Activated CD8-positive, alpha-beta memory T cell treated with anti-CD3 and anti-CD28 coated beads, Interleukin-2, amount 50 U/mL, for 1 hour (primary cell): ENCODE measurements around the gene AFDN.

Source experiments
- DNase-seq: peaks from one replicate; pipeline ENCODE4 v3.0.0-alpha.2; 2020; ENCODE audit errors: extremely low read depth

Gene AFDN

DNA sequence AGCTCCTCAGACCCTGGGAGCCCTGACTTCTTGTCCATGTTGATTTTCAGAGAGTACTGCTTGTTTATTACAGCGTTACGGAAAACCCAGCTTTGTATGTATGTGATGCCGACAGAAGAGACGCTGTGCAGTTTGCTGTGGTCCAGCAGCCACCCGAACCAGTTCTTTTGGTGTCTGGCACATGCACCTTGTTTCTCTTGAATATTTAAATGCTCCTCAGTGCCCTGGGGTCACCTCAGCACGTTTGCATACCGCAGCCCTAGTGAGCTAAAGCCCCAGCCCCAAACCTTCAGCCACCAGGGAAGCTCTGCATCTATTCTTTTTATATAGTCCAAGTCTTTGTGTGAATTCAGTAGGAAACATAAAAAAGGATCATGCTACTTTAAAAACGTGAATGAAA, 39.9 kb downstream of the AFDN start:
- no peak for DNase-seq

- DNase-seq, result no peak
Measured at GRCh38 chr6:167870321-167870720, 43.6 kb downstream of the AFDN start.

DNA sequence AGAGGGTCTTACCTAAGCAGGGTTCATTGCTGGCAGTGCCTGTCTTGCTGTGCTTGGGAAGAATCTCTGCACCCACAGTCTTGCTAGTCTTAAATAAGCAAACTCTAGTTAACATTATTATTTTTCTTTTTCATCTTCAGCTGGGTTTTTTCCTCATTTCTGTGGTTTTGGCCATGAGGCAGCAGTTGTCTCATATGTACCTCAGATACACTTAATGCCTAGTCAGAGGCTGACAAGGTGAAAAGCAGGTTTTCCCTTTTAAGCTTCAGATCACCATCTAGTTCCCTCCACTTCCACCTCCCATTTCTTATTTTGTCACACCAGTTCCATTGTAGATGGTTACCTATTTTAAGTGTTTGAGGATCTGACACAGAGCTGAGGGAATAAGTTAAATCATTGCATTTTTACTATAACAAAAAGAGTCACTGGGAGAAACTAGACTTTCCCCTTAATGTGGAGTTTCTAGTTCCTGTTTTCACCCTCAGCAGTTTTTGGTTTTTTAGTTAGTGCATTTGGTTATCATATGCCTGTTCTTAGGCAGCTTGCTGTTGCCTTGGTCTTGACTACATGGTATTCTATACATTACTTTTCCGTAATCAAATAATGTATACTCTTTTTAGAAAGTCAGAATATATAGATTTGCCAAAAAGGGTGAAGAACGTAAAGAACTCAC, 46.0 kb downstream of the AFDN start:
- no peak for DNase-seq

- DNase-seq, result no peak
Measured at GRCh38 chr6:167877994-167878779, 51.5 kb downstream of the AFDN start.

DNA sequence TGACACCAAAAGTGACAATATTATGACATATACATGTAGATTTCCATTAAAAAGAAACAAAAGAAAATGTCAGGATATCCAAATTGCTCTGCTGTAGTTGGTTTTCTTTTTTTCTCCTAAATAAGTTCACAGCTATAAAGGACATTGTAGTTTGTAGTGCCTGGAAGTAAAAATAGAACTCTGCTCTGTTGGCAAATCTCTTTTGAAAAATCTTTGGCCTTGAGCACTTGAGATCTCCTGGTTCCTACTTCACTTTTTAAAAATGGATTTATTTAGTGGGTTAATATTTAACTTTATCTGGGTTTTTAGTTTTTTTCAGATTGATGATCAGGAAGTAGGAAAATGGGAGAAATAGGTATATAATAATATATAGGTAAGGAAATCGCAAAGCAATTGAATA, 52.9 kb downstream of the AFDN start:
- DNase-seq, result no peak

GRCh38 chr6:167881327-167881726, 54.6 kb downstream of the AFDN start:
- DNase-seq, result no peak

- no peak for DNase-seq
Measured at GRCh38 chr6:167882244-167882643, 55.5 kb downstream of the AFDN start.

GRCh38 chr6:167888098-167888497, 61.4 kb downstream of the AFDN start:
- DNase-seq, result no peak

- DNase-seq, result no peak
Measured at GRCh38 chr6:167892835-167893815, 66.4 kb downstream of the AFDN start.

DNA sequence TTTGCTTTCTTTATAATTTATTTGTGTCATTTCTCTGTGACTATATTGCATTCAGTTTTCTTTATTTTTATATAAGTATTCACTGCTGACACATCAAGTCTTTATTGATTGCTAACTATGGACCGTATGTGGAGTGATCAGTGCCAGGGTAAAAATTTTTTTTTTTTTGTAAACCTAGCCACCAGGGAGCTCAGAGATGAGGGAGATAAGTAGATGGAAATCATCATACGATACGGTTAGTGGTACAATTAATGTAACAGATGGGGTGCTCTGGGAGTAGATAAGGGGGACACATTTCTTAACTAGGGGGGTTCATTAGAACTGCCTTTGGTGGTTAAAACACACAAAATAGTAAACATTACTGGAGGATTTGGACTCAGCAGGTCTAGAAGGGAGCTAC, 68.3 kb downstream of the AFDN start:
- no peak for DNase-seq

GRCh38 chr6:167896648-167897047, 69.9 kb downstream of the AFDN start:
- no peak for DNase-seq

DNA sequence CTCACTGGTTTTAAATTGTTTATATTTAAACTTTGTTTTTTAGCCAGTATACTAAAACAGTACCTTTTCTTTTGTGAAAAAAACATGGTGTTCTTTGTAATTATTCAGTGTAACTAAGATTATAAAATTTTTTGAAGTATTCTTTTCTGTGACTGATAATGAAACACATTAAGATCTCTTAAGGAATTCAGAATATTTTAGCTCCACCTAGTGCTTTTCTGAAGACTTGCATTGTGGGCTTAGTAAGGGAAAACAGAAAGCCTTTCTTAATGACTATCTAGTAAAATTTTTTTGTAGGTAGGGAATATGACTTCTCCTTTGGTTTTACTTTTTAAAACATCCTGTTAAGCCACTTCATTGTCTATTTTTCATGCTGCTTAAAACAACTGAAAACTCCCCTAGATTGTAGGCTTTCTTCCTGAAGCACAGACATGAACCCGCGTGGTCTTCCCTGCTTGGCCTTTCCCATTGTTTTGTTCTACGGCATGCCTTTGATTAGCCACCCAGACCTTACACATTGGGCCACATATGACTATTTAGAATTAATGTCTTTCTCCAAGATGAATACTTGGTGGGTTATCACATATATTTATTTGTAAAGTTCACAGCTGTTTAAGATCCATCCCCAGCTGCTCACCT, 72.1 kb downstream of the AFDN start:
- DNase-seq, result no peak

DNA sequence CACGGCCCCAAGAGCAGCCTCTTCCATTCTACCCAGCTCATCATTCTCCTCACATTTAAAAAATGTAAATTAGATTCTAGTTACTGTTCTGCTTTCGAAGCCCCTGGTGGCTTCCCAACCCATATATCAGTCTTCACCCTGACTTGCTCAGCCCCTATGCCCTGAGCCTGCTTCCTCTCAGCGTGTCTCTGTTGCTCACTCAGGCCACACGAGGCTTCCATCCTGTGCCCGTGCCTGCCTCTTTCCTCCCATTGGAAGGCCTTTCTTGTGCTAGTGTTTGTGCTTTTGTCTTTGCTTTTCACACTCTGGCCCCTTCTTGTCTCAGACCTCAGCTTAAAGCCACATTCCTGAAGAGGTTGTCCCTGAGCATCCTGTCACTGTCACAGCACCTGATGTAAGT, 78.1 kb downstream of the AFDN start:
- DNase-seq, result no peak

- DNase-seq, result no peak
Measured at GRCh38 chr6:167906899-167907298, 80.2 kb downstream of the AFDN start.

DNA sequence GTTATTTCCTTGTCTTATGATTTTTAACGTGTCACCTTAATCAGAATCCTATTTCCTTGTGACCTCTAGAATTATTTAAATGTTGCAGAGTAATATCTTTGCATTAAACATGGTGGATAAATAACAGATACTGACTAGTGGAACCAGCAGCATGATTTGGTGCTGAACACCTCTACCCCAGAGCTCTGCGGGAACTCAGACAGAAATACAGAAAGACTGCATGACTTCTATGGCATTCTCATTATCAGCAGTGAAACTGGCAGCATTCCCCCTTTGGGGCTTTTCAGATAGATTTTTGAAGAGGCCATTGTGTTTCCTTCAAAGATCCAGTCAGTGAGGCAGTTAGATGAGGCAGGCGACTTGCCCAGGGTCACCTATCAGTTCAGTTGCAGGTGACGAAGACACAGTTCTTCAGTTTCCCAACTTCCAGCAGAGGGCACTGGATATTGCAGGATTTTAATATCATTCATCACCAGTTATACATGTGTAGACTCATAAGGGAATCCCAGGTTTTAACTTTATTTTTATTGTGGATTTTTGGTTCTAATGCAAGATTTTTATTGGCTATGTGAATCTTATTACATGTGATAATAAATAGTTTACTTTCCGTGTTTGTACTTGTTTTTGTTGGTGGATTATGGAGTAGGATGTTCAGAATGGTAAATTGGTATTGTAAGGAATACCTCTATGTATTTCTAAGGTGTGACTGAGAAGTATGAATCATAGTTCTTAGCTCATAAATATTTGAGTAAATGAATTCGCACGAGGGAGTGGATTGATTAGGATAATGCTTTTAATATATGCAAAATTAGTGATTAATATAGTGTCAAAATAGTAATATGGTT, 81.3 kb downstream of the AFDN start:
- DNase-seq, result no peak

DNA sequence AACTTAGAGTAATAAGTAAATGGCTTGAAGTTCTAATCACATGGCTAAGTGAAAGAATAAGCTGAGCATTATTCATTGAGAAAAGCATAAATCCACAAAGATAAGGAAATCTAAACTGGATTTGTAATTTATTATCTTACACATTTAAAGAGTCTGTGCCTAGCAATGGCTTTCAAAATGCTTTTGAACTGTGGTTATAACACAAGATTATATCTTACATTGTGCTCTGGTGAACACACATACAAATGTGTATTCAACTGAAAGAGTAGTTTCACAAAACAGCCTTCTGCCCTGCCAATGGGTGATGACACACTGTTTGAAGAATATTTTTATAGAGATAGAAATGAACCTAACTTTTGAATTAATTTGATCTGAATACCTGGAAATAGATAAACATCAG, 83.3 kb downstream of the AFDN start:
- no peak for DNase-seq

GRCh38 chr6:167910652-167911051, 83.9 kb downstream of the AFDN start:
- DNase-seq, result no peak

DNA sequence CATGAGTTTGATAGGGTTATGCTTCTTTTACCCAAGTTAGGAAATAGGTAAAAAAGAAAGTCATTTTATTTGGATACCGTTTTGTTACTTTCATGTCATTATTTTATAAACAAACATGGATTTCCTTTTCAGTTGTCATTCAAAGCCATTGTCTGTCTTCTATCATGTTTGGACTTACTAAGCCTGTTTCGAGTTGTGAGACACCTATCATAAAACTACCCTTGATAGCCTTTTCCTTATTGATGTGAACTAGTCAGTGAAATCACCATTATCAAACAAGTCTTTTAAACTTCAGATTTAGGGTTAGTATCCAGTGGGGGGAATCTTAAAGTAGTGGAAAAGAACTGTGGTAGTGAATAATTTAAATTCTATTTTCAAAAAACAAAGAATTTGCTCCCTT, 85.8 kb downstream of the AFDN start:
- no peak for DNase-seq

GRCh38 chr6:167913699-167914098, 87.0 kb downstream of the AFDN start:
- DNase-seq, result no peak

- DNase-seq, result no peak
Measured at GRCh38 chr6:167915139-167915538, 88.4 kb downstream of the AFDN start.
